Activated B cell treated with CpG ODN at 0.5 μM for 24 hours (primary cell): ENCODE results near the gene MAGOH. TPM values are rescaled to one million over a fixed set of nuclear protein-coding genes. Genes with fewer than 3 reads are reported as not detected.

Source experiments
- ATAC-seq: fragments of 200-7000 bp; cut with Tn5 transposase; one replicate; pipeline ENCODE4 v1.10.0; 2021; ENCODE audit warnings: low read depth, mild to moderate bottlenecking, moderate library complexity
- CTCF ChIA-PET: fragments of 350-600 bp; sonication (Branson Sonifier 250); formaldehyde crosslinking; loops from one replicate; lab custom pipeline; 2021; ENCODE audit warnings: antibody characterized with exemption; lab: Charles Lee
- POLR2A ChIA-PET: fragments of 350-600 bp; sonication (Branson Sonifier 250); formaldehyde crosslinking; loops from one replicate; lab custom pipeline; 2021; ENCODE audit warnings: antibody characterized with exemption; lab: Charles Lee
- DNase-seq: peaks from one replicate; pipeline ENCODE4 v3.0.0; 2022
- H3K27ac Mint-ChIP-seq: one replicate; pipeline ENCODE4 v1.8.0; 2020; ENCODE audit warnings: mixed read lengths
- H3K27me3 Mint-ChIP-seq: one replicate; pipeline ENCODE4 v1.8.0; 2021; ENCODE audit warnings: mixed read lengths
- H3K36me3 Mint-ChIP-seq: one replicate; pipeline ENCODE4 v1.8.0; 2021; ENCODE audit warnings: low read depth, mixed read lengths
- H3K4me1 Mint-ChIP-seq: one replicate; pipeline ENCODE4 v1.8.0; 2021; ENCODE audit warnings: mixed read lengths
- H3K4me3 Mint-ChIP-seq: one replicate; pipeline ENCODE4 v1.8.0; 2020; ENCODE audit warnings: mild to moderate bottlenecking, mixed read lengths
- H3K9me3 Mint-ChIP-seq: one replicate; pipeline ENCODE4 v1.8.0; 2020; ENCODE audit warnings: mixed read lengths
- intact Hi-C: fragments of 100-400 bp; cut with micrococcal nuclease; formaldehyde crosslinking; loops from one replicate; pipeline ENCODE4 v1.15.1; 2024
- total RNA-seq: library from RNA; stranded (reverse); gene quantifications from 2 replicates; pipeline ENCODE4 v1.2.3, GENCODE V29; 2022
- TF ChIP-seq, protein P1 (sequence below): fragments of 200-600 bp; IDR thresholded peaks from one replicate; pipeline ENCODE4 v1.8.0; 2022; ENCODE audit warnings: antibody characterized with exemption, mild to moderate bottlenecking

The MAGOH gene
- total RNA-seq, 1 donor from 2014 or later, result 56.6 TPM

DNA sequence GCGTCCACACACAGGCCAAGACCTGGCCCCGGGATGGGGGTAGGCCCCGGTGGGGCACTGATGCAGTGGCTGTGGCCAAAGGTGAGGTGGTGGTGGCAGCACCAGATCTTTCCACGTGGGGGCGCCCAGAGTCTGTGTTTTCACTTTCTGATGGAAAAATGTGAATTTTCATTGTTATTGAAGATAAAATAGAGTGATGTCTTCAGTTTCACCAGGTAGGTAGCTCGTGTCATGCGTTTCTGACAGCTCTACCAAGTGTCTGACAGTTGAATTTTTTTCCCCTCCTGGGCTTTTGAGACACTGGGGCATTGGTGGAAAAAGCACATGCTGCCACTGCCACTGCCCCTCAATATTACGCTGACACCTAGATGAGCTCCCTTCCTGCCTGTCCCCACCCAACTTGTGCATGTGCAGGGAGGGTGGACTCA is 40.0 kb upstream of the MAGOH start:
- CTCF ChIA-PET, result interaction anchor here (0.6 to 8.5 kb wide), 17 partner anchors 10 to 1436 kb away, joined by 3 to 214 read pairs (median 3); no protein-coding TSS in a partner anchor
- DNase-seq, result peak; percentile 64
- Mint-ChIP-seq H3K4me3 (no peak overlapping the region), H3K4me1 (no peaks in the 10 kb centered on the region), H3K27me3 (no peaks in the 10 kb centered on the region), H3K9me3 (no peaks in the 10 kb centered on the region), H3K27ac (no peak overlapping the region), H3K36me3 (peaks cover 12% of the 10 kb centered on the region)
- TF ChIP-seq, protein P1, sequence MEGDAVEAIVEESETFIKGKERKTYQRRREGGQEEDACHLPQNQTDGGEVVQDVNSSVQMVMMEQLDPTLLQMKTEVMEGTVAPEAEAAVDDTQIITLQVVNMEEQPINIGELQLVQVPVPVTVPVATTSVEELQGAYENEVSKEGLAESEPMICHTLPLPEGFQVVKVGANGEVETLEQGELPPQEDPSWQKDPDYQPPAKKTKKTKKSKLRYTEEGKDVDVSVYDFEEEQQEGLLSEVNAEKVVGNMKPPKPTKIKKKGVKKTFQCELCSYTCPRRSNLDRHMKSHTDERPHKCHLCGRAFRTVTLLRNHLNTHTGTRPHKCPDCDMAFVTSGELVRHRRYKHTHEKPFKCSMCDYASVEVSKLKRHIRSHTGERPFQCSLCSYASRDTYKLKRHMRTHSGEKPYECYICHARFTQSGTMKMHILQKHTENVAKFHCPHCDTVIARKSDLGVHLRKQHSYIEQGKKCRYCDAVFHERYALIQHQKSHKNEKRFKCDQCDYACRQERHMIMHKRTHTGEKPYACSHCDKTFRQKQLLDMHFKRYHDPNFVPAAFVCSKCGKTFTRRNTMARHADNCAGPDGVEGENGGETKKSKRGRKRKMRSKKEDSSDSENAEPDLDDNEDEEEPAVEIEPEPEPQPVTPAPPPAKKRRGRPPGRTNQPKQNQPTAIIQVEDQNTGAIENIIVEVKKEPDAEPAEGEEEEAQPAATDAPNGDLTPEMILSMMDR, result peak; percentile 73
- POLR2A ChIA-PET, result interaction anchor here (0.7 to 1.5 kb wide), 6 partner anchors 43 to 1129 kb away, joined by 3 to 10 read pairs (median 4); no protein-coding TSS in a partner anchor
- intact Hi-C loops, result loop anchor here (1.0 to 5.0 kb wide), 4 partner anchors 48 to 476 kb away; no protein-coding TSS in a partner anchor
- peak; percentile 87 for ATAC-seq

DNA sequence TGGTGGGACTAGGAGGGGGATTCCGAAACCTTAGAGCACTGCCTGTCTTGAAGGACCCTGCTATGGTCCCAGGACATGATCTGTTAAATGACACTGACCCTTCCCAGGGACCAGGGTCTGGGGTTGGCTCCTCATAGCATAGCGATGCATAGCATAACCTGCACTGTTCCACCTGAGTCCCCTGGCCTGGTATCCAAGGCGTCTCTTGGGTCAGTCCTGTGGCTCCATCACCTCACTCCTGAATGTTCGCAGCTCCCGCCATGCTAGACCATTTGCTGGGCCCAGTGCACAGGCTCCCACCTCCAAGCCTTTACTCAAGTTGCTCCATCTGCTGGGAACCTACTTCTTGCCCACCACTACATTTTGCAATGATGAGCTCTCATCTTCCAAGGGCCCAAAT is 39.0 kb upstream of the MAGOH start:
- ATAC-seq (no peak), DNase-seq (no peak)
- Mint-ChIP-seq H3K27ac (no peak overlapping the region), H3K4me3 (no peak overlapping the region), H3K27me3 (no peaks in the 10 kb centered on the region), H3K4me1 (no peaks in the 10 kb centered on the region), H3K36me3 (peaks cover 12% of the 10 kb centered on the region), H3K9me3 (no peaks in the 10 kb centered on the region)
- POLR2A ChIA-PET, result no interaction called here
- TF ChIP-seq, protein P1, result no peak
- CTCF ChIA-PET, result interaction anchor here (1.1 to 8.5 kb wide), 4 partner anchors 17 to 187 kb away, joined by 3 to 214 read pairs (median 9); no protein-coding TSS in a partner anchor
- intact Hi-C loops, result loop anchor here (5.0 kb wide), 1 partner anchor 195 kb away; no protein-coding TSS in a partner anchor

DNA sequence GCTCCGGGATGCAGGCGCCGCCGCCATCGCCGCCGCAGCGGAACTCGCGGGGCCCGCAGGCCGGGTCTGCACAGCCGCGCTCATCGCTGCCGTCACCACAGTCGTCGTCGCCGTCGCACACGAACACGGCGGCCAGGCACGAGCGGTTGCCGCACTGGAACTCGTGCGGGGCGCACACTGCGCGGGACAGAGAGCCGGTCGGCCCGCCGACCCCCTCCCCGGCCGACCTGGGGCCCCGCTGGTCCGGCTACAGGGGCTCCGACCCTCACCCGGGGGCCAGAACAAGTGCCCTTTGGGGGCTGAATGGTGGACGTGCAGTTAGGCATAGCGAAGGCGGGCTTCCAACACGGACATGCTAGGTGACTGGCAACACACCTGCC is 38.6 kb upstream of the MAGOH start:
- Mint-ChIP-seq H3K9me3 (no peaks in the 10 kb centered on the region), H3K4me1 (no peaks in the 10 kb centered on the region), H3K36me3 (peaks cover 12% of the 10 kb centered on the region), H3K27me3 (no peaks in the 10 kb centered on the region), H3K4me3 (no peak overlapping the region), H3K27ac (no peak overlapping the region)
- TF ChIP-seq, protein P1, result no peak
- DNase-seq (no peak), ATAC-seq (no peak)
- ChIA-PET POLR2A (no interaction called here), CTCF (interaction anchor here (1.9 to 8.5 kb wide), 3 partner anchors 18 to 114 kb away, joined by 7 to 214 read pairs (median 11); no protein-coding TSS in a partner anchor)
- intact Hi-C loops, result loop anchor here (5.0 kb wide), 1 partner anchor 195 kb away; no protein-coding TSS in a partner anchor

DNA sequence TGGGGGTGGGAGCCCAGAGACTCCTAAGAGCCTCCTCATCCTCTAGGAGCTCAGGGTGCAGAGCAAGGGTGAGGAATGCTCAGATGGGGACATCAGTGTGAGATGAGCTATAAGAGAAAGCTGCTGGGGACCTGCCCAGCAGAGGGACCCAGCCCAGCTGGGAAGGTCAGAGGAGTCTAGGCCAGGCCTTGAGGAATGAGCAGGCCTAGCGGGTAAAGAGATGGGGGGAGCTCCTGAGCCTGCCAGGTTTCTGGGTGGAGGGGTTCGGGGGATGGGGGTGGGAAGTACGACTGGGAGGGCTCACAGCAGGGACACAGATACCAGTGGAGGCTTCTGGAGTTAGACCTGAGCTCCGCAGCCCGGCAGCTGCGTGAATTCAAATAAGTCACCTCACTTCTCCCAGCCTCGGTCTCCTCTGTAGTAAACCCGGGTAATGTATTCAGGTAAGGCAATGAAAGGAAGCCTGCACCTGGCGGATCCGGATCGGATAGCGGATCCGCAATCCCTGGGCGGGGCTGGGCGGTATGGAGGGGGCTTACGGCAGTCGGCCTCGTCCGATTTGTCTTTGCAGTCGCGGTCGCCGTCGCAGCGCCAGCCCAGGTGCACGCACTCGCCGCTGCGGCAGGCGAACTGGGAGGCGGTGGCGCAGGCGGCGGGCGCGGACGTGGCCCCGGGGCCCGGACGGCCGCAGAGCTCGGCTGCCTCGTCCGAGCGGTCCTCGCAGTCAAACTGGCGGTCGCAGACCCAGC is 38.0 kb upstream of the MAGOH start:
- Mint-ChIP-seq H3K36me3 (peaks cover 12% of the 10 kb centered on the region), H3K27me3 (no peaks in the 10 kb centered on the region), H3K4me3 (no peak overlapping the region), H3K4me1 (no peaks in the 10 kb centered on the region), H3K9me3 (no peaks in the 10 kb centered on the region), H3K27ac (no peak overlapping the region)
- DNase-seq (no peak), ATAC-seq (no peak)
- ChIA-PET CTCF (interaction anchor here (8.5 kb wide), 1 partner anchor 115 kb away, joined by 214 read pairs; no protein-coding TSS in a partner anchor), POLR2A (interaction anchor here (0.6 kb wide), 1 partner anchor 83 kb away, joined by 3 read pairs; no protein-coding TSS in a partner anchor)
- intact Hi-C loops, result loop anchor here (5.0 kb wide), 1 partner anchor 196 kb away; no protein-coding TSS in a partner anchor
- TF ChIP-seq, protein P1, result no peak

DNA sequence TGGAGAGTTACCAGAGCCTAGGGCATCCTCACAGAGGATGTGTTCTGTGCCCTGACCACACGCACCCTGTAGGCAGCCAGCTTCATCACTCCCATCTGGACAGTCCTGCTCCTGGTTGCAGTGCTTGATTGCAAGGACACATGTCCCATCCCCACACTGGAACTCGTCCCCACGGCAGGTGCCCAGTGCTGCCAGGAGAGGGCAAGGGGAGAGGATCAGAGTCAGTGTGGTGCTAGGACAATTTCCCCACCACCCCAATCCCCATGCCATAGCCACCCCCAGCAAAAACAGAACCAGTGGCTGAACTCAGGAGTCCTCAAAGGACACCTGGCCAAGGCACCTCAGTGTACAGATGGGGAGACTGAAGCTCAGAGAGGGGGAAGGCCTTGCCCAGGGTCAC is 37.2 kb upstream of the MAGOH start:
- TF ChIP-seq, protein P1, result no peak
- peaks cover 12% of the 10 kb centered on the region for H3K36me3 Mint-ChIP-seq
- ChIA-PET POLR2A (interaction anchor here (0.6 kb wide), 1 partner anchor 84 kb away, joined by 3 read pairs; no protein-coding TSS in a partner anchor), CTCF (interaction anchor here (8.5 kb wide), 1 partner anchor 116 kb away, joined by 214 read pairs; no protein-coding TSS in a partner anchor)
- no peak overlapping the region for H3K4me3 Mint-ChIP-seq
- no peak for ATAC-seq
- no peaks in the 10 kb centered on the region for H3K4me1 Mint-ChIP-seq
- H3K27me3 Mint-ChIP-seq, result no peaks in the 10 kb centered on the region
- no peak for DNase-seq
- intact Hi-C loops, result loop anchor here (5.0 kb wide), 1 partner anchor 197 kb away; no protein-coding TSS in a partner anchor
- no peak overlapping the region for H3K27ac Mint-ChIP-seq
- no peaks in the 10 kb centered on the region for H3K9me3 Mint-ChIP-seq
